Measurements from ENCODE around the gene PARD3.

DNA sequence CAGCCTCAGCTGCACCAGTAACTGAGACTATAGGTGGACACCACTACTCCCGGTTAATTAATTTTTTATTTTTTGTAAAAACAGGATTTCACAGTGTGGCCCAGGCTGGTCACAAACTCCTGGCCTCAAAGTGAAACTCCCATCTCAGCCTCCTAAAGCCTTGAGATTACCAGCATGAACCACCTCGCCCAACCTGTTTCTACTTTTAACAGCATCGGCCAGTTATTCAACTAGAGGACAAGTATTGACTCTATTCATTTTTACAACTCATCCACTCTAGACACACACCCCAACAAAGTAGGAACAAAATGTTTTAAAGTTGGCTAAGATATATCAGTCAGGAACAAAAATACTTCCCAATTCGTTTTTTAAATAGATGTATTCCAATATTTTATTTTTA, 334.8 kb downstream of the PARD3 start:
- TF ChIP-seq CTCF (IDR thresholded peaks at IDR 0.05) (no peak), POLR2A (IDR thresholded peaks at IDR 0.05) (no peak)
